DND-41 (cell line): ENCODE measurements around the gene GLB1L3.

Source experiments
- ATAC-seq: fragments of 200-7000 bp; cut with Tn5 transposase; 3 replicates; pipeline ENCODE4 v1.9.1; 2021; ENCODE audit warnings: low read depth; ENCODE audit not compliant: insufficient read depth
- DNase-seq: peaks from one replicate; pipeline ENCODE4 v3.0.0-alpha.2; 2020
- H2AFZ ChIP-seq: 2 replicates; pipeline ENCODE4 v1.6.0; 2012; ENCODE audit warnings: low read depth, low read length
- H3K27ac ChIP-seq: 2 replicates; pipeline ENCODE4 v1.5.1; 2012; ENCODE audit warnings: low read length, inconsistent platforms
- H3K27me3 ChIP-seq: fragments of 200-600 bp; sonication (generic); 2 replicates; pipeline ENCODE4 v1.6.0; 2012; ENCODE audit warnings: low read length, mild to moderate bottlenecking, inconsistent platforms; ENCODE audit not compliant: insufficient read depth, poor library complexity
- H3K36me3 ChIP-seq: 2 replicates; pipeline ENCODE4 v1.5.1; 2012; ENCODE audit warnings: low read length, inconsistent platforms; ENCODE audit not compliant: insufficient read depth
- H3K4me1 ChIP-seq: 2 replicates; pipeline ENCODE4 v1.5.1; 2012; ENCODE audit warnings: mild to moderate bottlenecking, low read length; ENCODE audit not compliant: insufficient read depth
- H3K4me2 ChIP-seq: 2 replicates; pipeline ENCODE4 v1.6.0; 2012; ENCODE audit warnings: mild to moderate bottlenecking, moderate library complexity, low read length, inconsistent platforms; ENCODE audit not compliant: insufficient read depth
- H3K4me3 ChIP-seq, 2 experiments: fragments of 200-600 bp in 1 of 2; shearing (Covaris generic) in 1 of 2; 2 replicates each; pipeline ENCODE4 v1.5.1; 2012 to 2016; ENCODE audit warnings: inconsistent platforms in 2 of 2, low read length in 2 of 2, mild to moderate bottlenecking in 2 of 2, low read depth in 1 of 2, moderate library complexity in 1 of 2
- H3K79me2 ChIP-seq: 2 replicates; pipeline ENCODE4 v1.6.0; 2012; ENCODE audit warnings: low read length, inconsistent platforms; ENCODE audit not compliant: insufficient read depth
- H3K9ac ChIP-seq: 2 replicates; pipeline ENCODE4 v1.6.0; 2012; ENCODE audit warnings: low read depth, mild to moderate bottlenecking, inconsistent platforms, low read length, moderate library complexity
- H3K9me3 ChIP-seq: 2 replicates; pipeline ENCODE4 v1.5.1; 2012; ENCODE audit warnings: low read length, moderate library complexity, mild to moderate bottlenecking, inconsistent platforms; ENCODE audit not compliant: insufficient read depth, severe bottlenecking
- H4K20me1 ChIP-seq: 2 replicates; pipeline ENCODE4 v1.6.0; 2012; ENCODE audit warnings: low read length; ENCODE audit not compliant: insufficient read depth
- EZH2 ChIP-seq: IDR thresholded peaks from 3 replicates; pipeline ENCODE4 v1.6.1; 2012; ENCODE audit warnings: borderline replicate concordance, low read depth, mild to moderate bottlenecking, moderate library complexity, low read length, inconsistent platforms; ENCODE audit not compliant: severe bottlenecking
- TF ChIP-seq, protein P1 (sequence below): IDR thresholded peaks from 2 replicates; pipeline ENCODE4 v1.5.1; 2012; ENCODE audit warnings: borderline replicate concordance, low read length, moderate library complexity, mild to moderate bottlenecking; ENCODE audit not compliant: poor library complexity, severe bottlenecking; ENCODE audit errors: extremely low read depth

Gene GLB1L3

GRCh38 chr11:134245434-134245833, 30.7 kb upstream of the GLB1L3 start:
- Histone ChIP-seq H3K4me3 (no peak overlapping the region), H3K36me3 (peaks cover 100% of the 10 kb centered on the region), H3K9me3 (no peaks in the 10 kb centered on the region), H4K20me1 (0 out of 2 replicates have a peak, but pooled peaks cover 2% of the 10 kb centered on the region), H3K27ac (no peak overlapping the region), H3K9ac (no peak overlapping the region), H3K79me2 (no peaks in the 10 kb centered on the region), H3K4me2 (no peak overlapping the region), H3K4me1 (no peaks in the 10 kb centered on the region), H3K27me3 (no peaks in the 10 kb centered on the region), H2AFZ (no peak overlapping the region)
- ATAC-seq (no peak), DNase-seq (no peak)
- TF ChIP-seq, protein P1, sequence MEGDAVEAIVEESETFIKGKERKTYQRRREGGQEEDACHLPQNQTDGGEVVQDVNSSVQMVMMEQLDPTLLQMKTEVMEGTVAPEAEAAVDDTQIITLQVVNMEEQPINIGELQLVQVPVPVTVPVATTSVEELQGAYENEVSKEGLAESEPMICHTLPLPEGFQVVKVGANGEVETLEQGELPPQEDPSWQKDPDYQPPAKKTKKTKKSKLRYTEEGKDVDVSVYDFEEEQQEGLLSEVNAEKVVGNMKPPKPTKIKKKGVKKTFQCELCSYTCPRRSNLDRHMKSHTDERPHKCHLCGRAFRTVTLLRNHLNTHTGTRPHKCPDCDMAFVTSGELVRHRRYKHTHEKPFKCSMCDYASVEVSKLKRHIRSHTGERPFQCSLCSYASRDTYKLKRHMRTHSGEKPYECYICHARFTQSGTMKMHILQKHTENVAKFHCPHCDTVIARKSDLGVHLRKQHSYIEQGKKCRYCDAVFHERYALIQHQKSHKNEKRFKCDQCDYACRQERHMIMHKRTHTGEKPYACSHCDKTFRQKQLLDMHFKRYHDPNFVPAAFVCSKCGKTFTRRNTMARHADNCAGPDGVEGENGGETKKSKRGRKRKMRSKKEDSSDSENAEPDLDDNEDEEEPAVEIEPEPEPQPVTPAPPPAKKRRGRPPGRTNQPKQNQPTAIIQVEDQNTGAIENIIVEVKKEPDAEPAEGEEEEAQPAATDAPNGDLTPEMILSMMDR: no peak
- no peak for TF ChIP-seq EZH2

- Histone ChIP-seq H3K9ac (no peak overlapping the region), H3K36me3 (peaks cover 100% of the 10 kb centered on the region), H3K4me2 (no peak overlapping the region), H3K9me3 (no peaks in the 10 kb centered on the region), H3K27me3 (no peaks in the 10 kb centered on the region), H3K4me1 (peaks cover 3% of the 10 kb centered on the region; the same call in 1 of the 2 replicates), H3K27ac (no peak overlapping the region), H3K4me3 (no peak overlapping the region), H3K79me2 (no peaks in the 10 kb centered on the region; the same call in 1 of the 2 replicates), H4K20me1 (0 out of 2 replicates have a peak, but pooled peaks cover 2% of the 10 kb centered on the region), H2AFZ (no peak overlapping the region)
- TF ChIP-seq, protein P1: no peak
- no peak for DNase-seq
- ATAC-seq: no peak
Measured at GRCh38 chr11:134246100-134246499, 30.1 kb upstream of the GLB1L3 start.

GRCh38 chr11:134246678-134247077, 29.5 kb upstream of the GLB1L3 start:
- DNase-seq (no peak), ATAC-seq (no peak)
- H3K4me2 ChIP-seq: no peak overlapping the region
- no peak overlapping the region for H3K27ac ChIP-seq
- no peak overlapping the region for H3K9ac ChIP-seq
- H4K20me1 ChIP-seq: no peaks in the 10 kb centered on the region
- TF ChIP-seq EZH2: no peak
- TF ChIP-seq, protein P1: no peak
- peaks cover 100% of the 10 kb centered on the region for H3K36me3 ChIP-seq
- no peak overlapping the region for H3K4me3 ChIP-seq
- H3K4me1 ChIP-seq: peaks cover 9% of the 10 kb centered on the region
- no peak overlapping the region for H2AFZ ChIP-seq
- H3K79me2 ChIP-seq: peaks cover 4% of the 10 kb centered on the region
- no peaks in the 10 kb centered on the region for H3K9me3 ChIP-seq
- H3K27me3 ChIP-seq: no peaks in the 10 kb centered on the region
